Fibroblast of lung (primary cell): Measurements from ENCODE around the gene ZNF775. TPM values are rescaled to one million over a fixed set of nuclear protein-coding genes. Genes with fewer than 3 reads are reported as not detected.

Source experiments
- DNase-seq, 2 donors: peaks; one replicate each; pipeline versions ENCODE4 v3.0.0 to v3.0.0-alpha.2; 2010; ENCODE audit warnings: low read depth in 2 of 2
- H2AFZ ChIP-seq: 2 replicates; pipeline ENCODE4 v1.5.1; 2012; ENCODE audit warnings: low read length, control low read depth, inconsistent platforms
- H3K27ac ChIP-seq: 2 replicates; pipeline ENCODE4 v1.5.1; 2011; ENCODE audit warnings: low read length, control low read depth; ENCODE audit not compliant: insufficient read depth
- H3K27me3 ChIP-seq: 2 replicates; pipeline ENCODE4 v1.5.1; 2011; ENCODE audit warnings: mild to moderate bottlenecking, low read length; ENCODE audit not compliant: control insufficient read depth, insufficient read depth
- H3K36me3 ChIP-seq: 2 replicates; pipeline ENCODE4 v1.5.1; 2011; ENCODE audit warnings: low read length; ENCODE audit not compliant: control insufficient read depth, insufficient read depth
- H3K4me1 ChIP-seq: 2 replicates; pipeline ENCODE4 v1.5.1; 2011; ENCODE audit warnings: low read length; ENCODE audit not compliant: control insufficient read depth, insufficient read depth; ENCODE audit errors: extremely low read depth
- H3K4me2 ChIP-seq: 2 replicates; pipeline ENCODE4 v1.5.1; 2011; ENCODE audit warnings: low read length, control low read depth; ENCODE audit not compliant: insufficient read depth; ENCODE audit errors: extremely low read depth
- H3K4me3 ChIP-seq, 4 experiments: fragments of 200-600 bp in 1 of 4; sonication (generic) in 1 of 4; replicated peaks in 1 of 4; 2 replicates each; pipeline ENCODE4 v1.5.1; 2011 to 2016; ENCODE audit warnings: low read length in 4 of 4, low read depth in 3 of 4, mild to moderate bottlenecking in 3 of 4, control low read depth in 2 of 4, inconsistent platforms in 1 of 4, mixed read lengths in 1 of 4; ENCODE audit not compliant: insufficient read depth in 1 of 4; ENCODE audit errors: control extremely low read depth in 1 of 4
- H3K79me2 ChIP-seq: 2 replicates; pipeline ENCODE4 v1.5.1; 2012; ENCODE audit warnings: mild to moderate bottlenecking, low read length, inconsistent platforms; ENCODE audit not compliant: control insufficient read depth, insufficient read depth
- H3K9ac ChIP-seq: 2 replicates; pipeline ENCODE4 v1.5.1; 2011; ENCODE audit warnings: mild to moderate bottlenecking, low read length, control low read depth; ENCODE audit not compliant: insufficient read depth
- H3K9me3 ChIP-seq: 2 replicates; pipeline ENCODE4 v1.5.1; 2012; ENCODE audit warnings: low read depth, low read length; ENCODE audit not compliant: control insufficient read depth, insufficient read depth
- H4K20me1 ChIP-seq: 2 replicates; pipeline ENCODE4 v1.5.1; 2011; ENCODE audit warnings: low read length; ENCODE audit not compliant: control insufficient read depth, insufficient read depth; ENCODE audit errors: extremely low read depth
- EZH2 ChIP-seq: IDR thresholded peaks from 2 replicates; pipeline ENCODE4 v1.5.1; 2012; ENCODE audit warnings: low read length, control low read depth, mild to moderate bottlenecking; ENCODE audit errors: missing control alignments
- polyA plus RNA-seq, 2 donors: library from polyadenylated mRNA; depleted of rRNA in 1 of 2; stranded (reverse) in 1 of 2; unstranded in 1 of 2; fragments of >200 nt; gene quantifications; 2 replicates each; pipeline ENCODE4 v1.2.1, GENCODE V29; 2011 to 2012; ENCODE audit warnings: missing spikeins in 1 of 2
- total RNA-seq: library from RNA; depleted of rRNA; stranded (reverse); fragments of >200 nt; gene quantifications from 2 replicates; pipeline ENCODE4 v1.2.1, GENCODE V29; 2014
- TF ChIP-seq, protein P1 (sequence below), 2 donors: IDR thresholded peaks in 1 of 2; conservative IDR thresholded peaks in 1 of 2; 1 replicate in 1 of 2; 2 replicates in 1 of 2; pipeline ENCODE4 v1.5.1; 2011 to 2012; ENCODE audit warnings: low read length in 2 of 2, control low read depth in 1 of 2, inconsistent platforms in 1 of 2, low read depth in 1 of 2, mild to moderate bottlenecking in 1 of 2

ZNF775 gene
- total and polyA plus RNA-seq, 2 donors (not counting 1 experiment from before 2014, with no cell fraction given), result 1.2 to 9.6 TPM

- H3K9ac ChIP-seq, result no peak overlapping the region
- no peaks in the 10 kb centered on the region for H3K9me3 ChIP-seq
- H4K20me1 ChIP-seq, result no peaks in the 10 kb centered on the region
- H3K27ac ChIP-seq, result no peak overlapping the region
- no peak for TF ChIP-seq EZH2
- TF ChIP-seq, protein P1, sequence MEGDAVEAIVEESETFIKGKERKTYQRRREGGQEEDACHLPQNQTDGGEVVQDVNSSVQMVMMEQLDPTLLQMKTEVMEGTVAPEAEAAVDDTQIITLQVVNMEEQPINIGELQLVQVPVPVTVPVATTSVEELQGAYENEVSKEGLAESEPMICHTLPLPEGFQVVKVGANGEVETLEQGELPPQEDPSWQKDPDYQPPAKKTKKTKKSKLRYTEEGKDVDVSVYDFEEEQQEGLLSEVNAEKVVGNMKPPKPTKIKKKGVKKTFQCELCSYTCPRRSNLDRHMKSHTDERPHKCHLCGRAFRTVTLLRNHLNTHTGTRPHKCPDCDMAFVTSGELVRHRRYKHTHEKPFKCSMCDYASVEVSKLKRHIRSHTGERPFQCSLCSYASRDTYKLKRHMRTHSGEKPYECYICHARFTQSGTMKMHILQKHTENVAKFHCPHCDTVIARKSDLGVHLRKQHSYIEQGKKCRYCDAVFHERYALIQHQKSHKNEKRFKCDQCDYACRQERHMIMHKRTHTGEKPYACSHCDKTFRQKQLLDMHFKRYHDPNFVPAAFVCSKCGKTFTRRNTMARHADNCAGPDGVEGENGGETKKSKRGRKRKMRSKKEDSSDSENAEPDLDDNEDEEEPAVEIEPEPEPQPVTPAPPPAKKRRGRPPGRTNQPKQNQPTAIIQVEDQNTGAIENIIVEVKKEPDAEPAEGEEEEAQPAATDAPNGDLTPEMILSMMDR (conservative IDR thresholded peaks at IDR 0.05 in 1 of 2, IDR thresholded peaks at IDR 0.05 in 1 of 2; ENCODE audit: low read depth in 1 of 2, low read length in 2 of 2), result no peak
- no peak overlapping the region for H3K4me2 ChIP-seq
- no peak for DNase-seq
- peaks cover 2% of the 10 kb centered on the region for H3K36me3 ChIP-seq
- peaks cover 3% of the 10 kb centered on the region for H3K4me1 ChIP-seq
- no peak overlapping the region for H2AFZ ChIP-seq
- no peaks in the 10 kb centered on the region for H3K79me2 ChIP-seq
- no peak overlapping the region for H3K4me3 ChIP-seq
- H3K27me3 ChIP-seq, result no peaks in the 10 kb centered on the region
Observed at GRCh38 chr7:150393325-150393724, 14.2 kb downstream of the ZNF775 start.

DNA sequence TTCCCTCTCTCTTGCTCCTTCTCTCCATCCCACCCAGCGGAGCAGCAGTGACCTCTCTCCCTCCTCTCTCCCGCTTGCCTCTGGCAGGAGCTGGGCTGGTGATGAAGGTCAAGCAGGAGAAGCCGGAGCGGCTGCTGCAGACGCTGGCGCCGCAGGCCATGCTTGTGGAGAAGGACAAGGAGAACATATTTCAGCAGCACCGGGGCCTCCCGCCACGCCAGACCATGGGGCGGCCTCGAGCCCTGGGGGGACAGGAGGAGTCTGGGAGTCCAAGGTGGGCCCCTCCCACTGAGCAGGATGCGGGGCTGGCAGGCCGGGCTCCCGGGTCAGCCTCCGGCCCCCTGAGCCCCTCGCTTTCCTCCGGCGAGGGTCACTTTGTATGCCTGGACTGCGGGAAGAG, 17.3 kb downstream of the ZNF775 start:
- no peaks in the 10 kb centered on the region for H4K20me1 ChIP-seq
- peaks cover 2% of the 10 kb centered on the region for H3K4me1 ChIP-seq
- H3K36me3 ChIP-seq, result peaks cover 2% of the 10 kb centered on the region
- H3K27ac ChIP-seq, result no peak overlapping the region
- H3K9ac ChIP-seq, result no peak overlapping the region
- no peaks in the 10 kb centered on the region for H3K79me2 ChIP-seq
- TF ChIP-seq, protein P1 (conservative IDR thresholded peaks at IDR 0.05 in 1 of 2, IDR thresholded peaks at IDR 0.05 in 1 of 2; ENCODE audit: low read depth in 1 of 2, low read length in 2 of 2), result no peak
- TF ChIP-seq EZH2, result no peak
- no peaks in the 10 kb centered on the region for H3K9me3 ChIP-seq
- no peak overlapping the region for H3K4me3 ChIP-seq
- no peak for DNase-seq
- H2AFZ ChIP-seq, result no peak overlapping the region
- H3K4me2 ChIP-seq, result no peak overlapping the region
- H3K27me3 ChIP-seq, result no peaks in the 10 kb centered on the region

- Histone ChIP-seq H3K36me3 (peaks cover 2% of the 10 kb centered on the region), H3K9ac (no peak overlapping the region), H3K27ac (no peak overlapping the region), H4K20me1 (no peaks in the 10 kb centered on the region), H3K79me2 (no peaks in the 10 kb centered on the region), H3K27me3 (no peaks in the 10 kb centered on the region), H2AFZ (no peak overlapping the region), H3K4me3 (no peak overlapping the region), H3K9me3 (no peaks in the 10 kb centered on the region), H3K4me2 (no peak overlapping the region), H3K4me1 (peaks cover 2% of the 10 kb centered on the region)
- no peak for DNase-seq
- TF ChIP-seq, protein P1 (conservative IDR thresholded peaks at IDR 0.05 in 1 of 2, IDR thresholded peaks at IDR 0.05 in 1 of 2; ENCODE audit: low read depth in 1 of 2, low read length in 2 of 2), result no peak
- no peak for TF ChIP-seq EZH2
Observed at GRCh38 chr7:150396851-150397260, 17.7 kb downstream of the ZNF775 start.
